Measurements from ENCODE around the gene TLE4.
"Not testable (repeated sequence)": the region's sequence is repeated elsewhere in the genome, so short reads cannot be mapped to it uniquely, and the experiment has no call there.

TLE4 gene

GRCh38 chr9:79651251-79651795 is 79.6 kb downstream of the TLE4 start:
- no peak overlapping the region for H3K4me3 ChIP-seq (ENCODE audit: low read length)
- TF ChIP-seq ZNF274 (IDR thresholded peaks at IDR 0.05; ENCODE audit: low read depth, low read length), result no peak

GRCh38 chr9:79652598-79652997 is 80.8 kb downstream of the TLE4 start:
- H3K4me3 ChIP-seq (ENCODE audit: low read length), result no peak overlapping the region
- TF ChIP-seq ZNF274 (IDR thresholded peaks at IDR 0.05; ENCODE audit: low read depth, low read length), result no peak

GRCh38 chr9:79654591-79655382 is 83.0 kb downstream of the TLE4 start:
- H3K4me3 ChIP-seq (ENCODE audit: low read length), result not testable (repeated sequence)

GRCh38 chr9:79655551-79655950 is 83.8 kb downstream of the TLE4 start:
- no peak overlapping the region for H3K4me3 ChIP-seq (ENCODE audit: low read length)
- TF ChIP-seq ZNF274 (IDR thresholded peaks at IDR 0.05; ENCODE audit: low read depth, low read length), result no peak

- TF ChIP-seq ZNF274 (IDR thresholded peaks at IDR 0.05; ENCODE audit: low read depth, low read length), result no peak
- no peak overlapping the region for H3K4me3 ChIP-seq (ENCODE audit: low read length)
Measured at GRCh38 chr9:79656169-79656568, 84.4 kb downstream of the TLE4 start.

GRCh38 chr9:79657891-79658290 is 86.1 kb downstream of the TLE4 start:
- TF ChIP-seq ZNF274 (IDR thresholded peaks at IDR 0.05; ENCODE audit: low read depth, low read length), result no peak
- H3K4me3 ChIP-seq (ENCODE audit: low read length), result no peak overlapping the region

GRCh38 chr9:79658926-79659325 is 87.2 kb downstream of the TLE4 start:
- H3K4me3 ChIP-seq (ENCODE audit: low read length), result no peak overlapping the region
- no peak for TF ChIP-seq ZNF274 (IDR thresholded peaks at IDR 0.05; ENCODE audit: low read depth, low read length)

GRCh38 chr9:79660615-79661014 is 88.8 kb downstream of the TLE4 start:
- no peak overlapping the region for H3K4me3 ChIP-seq (ENCODE audit: low read length)
- no peak for TF ChIP-seq ZNF274 (IDR thresholded peaks at IDR 0.05; ENCODE audit: low read depth, low read length)

- no peak overlapping the region for H3K4me3 ChIP-seq (ENCODE audit: low read length)
- no peak for TF ChIP-seq ZNF274 (IDR thresholded peaks at IDR 0.05; ENCODE audit: low read depth, low read length)
Measured at GRCh38 chr9:79661279-79661678, 89.5 kb downstream of the TLE4 start.

GRCh38 chr9:79661886-79662536 is 90.2 kb downstream of the TLE4 start:
- H3K4me3 ChIP-seq (ENCODE audit: low read length), result no peak overlapping the region

GRCh38 chr9:79662537-79662956 is 90.8 kb downstream of the TLE4 start:
- no peak for TF ChIP-seq ZNF274 (IDR thresholded peaks at IDR 0.05; ENCODE audit: low read depth, low read length)
- no peak overlapping the region for H3K4me3 ChIP-seq (ENCODE audit: low read length)

More at GRCh38 chr9:79661886-79662536, 90.2 kb downstream of the TLE4 start:
- TF ChIP-seq ZNF274 (IDR thresholded peaks at IDR 0.05; ENCODE audit: low read depth, low read length), result no peak

- no peak overlapping the region for H3K4me3 ChIP-seq (ENCODE audit: low read length)
- no peak for TF ChIP-seq ZNF274 (IDR thresholded peaks at IDR 0.05; ENCODE audit: low read depth, low read length)
Measured at GRCh38 chr9:79663300-79663699, 91.5 kb downstream of the TLE4 start.

- H3K4me3 ChIP-seq (ENCODE audit: low read length), result no peak overlapping the region
- no peak for TF ChIP-seq ZNF274 (IDR thresholded peaks at IDR 0.05; ENCODE audit: low read depth, low read length)
Measured at GRCh38 chr9:79663878-79664277, 92.1 kb downstream of the TLE4 start.

GRCh38 chr9:79664375-79664831 is 92.6 kb downstream of the TLE4 start:
- no peak overlapping the region for H3K4me3 ChIP-seq (ENCODE audit: low read length)
- no peak for TF ChIP-seq ZNF274 (IDR thresholded peaks at IDR 0.05; ENCODE audit: low read depth, low read length)

- no peak overlapping the region for H3K4me3 ChIP-seq (ENCODE audit: low read length)
- no peak for TF ChIP-seq ZNF274 (IDR thresholded peaks at IDR 0.05; ENCODE audit: low read depth, low read length)
Measured at GRCh38 chr9:79665369-79665768, 93.6 kb downstream of the TLE4 start.
